HG03469 (cell line): ENCODE measurements around the gene IL1RN.
A peak's percentile ranks its signal among the peaks of the same experiment; 100 is the strongest.

Experiments
- ATAC-seq: cut with Tn5 transposase; IDR thresholded peaks from one replicate; pipeline ENCODE4 v1.9.1; 2021; ENCODE audit warnings: mild to moderate bottlenecking, moderate library complexity, moderate number of reproducible peaks; ENCODE audit not compliant: unreplicated experiment

IL1RN gene

GRCh38 chr2:113149553-113150257, 22.3 kb downstream of the IL1RN start:
- no peak for ATAC-seq

GRCh38 chr2:113150258-113150601, 22.8 kb downstream of the IL1RN start:
- no peak for ATAC-seq

GRCh38 chr2:113155331-113155730, 27.9 kb downstream of the IL1RN start:
- ATAC-seq, result no peak

GRCh38 chr2:113156278-113157117, 29.1 kb downstream of the IL1RN start:
- ATAC-seq, result no peak

GRCh38 chr2:113157118-113157896, 29.9 kb downstream of the IL1RN start:
- ATAC-seq, result peak; percentile 36

- ATAC-seq, result no peak
Measured at GRCh38 chr2:113157897-113158753, 30.7 kb downstream of the IL1RN start.

- ATAC-seq, result no peak
Measured at GRCh38 chr2:113158884-113159553, 31.6 kb downstream of the IL1RN start.

GRCh38 chr2:113160248-113160647, 32.9 kb downstream of the IL1RN start:
- ATAC-seq, result no peak

- no peak for ATAC-seq
Measured at GRCh38 chr2:113160962-113161361, 33.6 kb downstream of the IL1RN start.

- no peak for ATAC-seq
Measured at GRCh38 chr2:113162173-113162572, 34.8 kb downstream of the IL1RN start.

GRCh38 chr2:113162869-113163268, 35.5 kb downstream of the IL1RN start:
- no peak for ATAC-seq

- ATAC-seq, result no peak
Measured at GRCh38 chr2:113164215-113164929, 37.0 kb downstream of the IL1RN start.

GRCh38 chr2:113164930-113165585, 37.7 kb downstream of the IL1RN start:
- no peak for ATAC-seq

GRCh38 chr2:113166187-113166645, 38.8 kb downstream of the IL1RN start:
- ATAC-seq, result no peak

GRCh38 chr2:113167115-113167932, 39.9 kb downstream of the IL1RN start:
- ATAC-seq, result no peak

GRCh38 chr2:113167962-113168340, 40.6 kb downstream of the IL1RN start:
- ATAC-seq, result no peak

GRCh38 chr2:113169002-113169530, 41.7 kb downstream of the IL1RN start:
- no peak for ATAC-seq

- ATAC-seq, result no peak
Measured at GRCh38 chr2:113169586-113169985, 42.2 kb downstream of the IL1RN start.
